Liver (tissue), 9 donors: ENCODE data around the gene MMP28. TPM values are rescaled to one million over a fixed set of nuclear protein-coding genes. Genes with fewer than 3 reads are reported as not detected.
"Not testable (repeated sequence)": the region's sequence is repeated elsewhere in the genome, so short reads cannot be mapped to it uniquely, and the experiment has no call there.

Source experiments
- DNase-seq: peaks from one replicate; pipeline ENCODE4 v3.0.0-alpha.2; 2017; ENCODE audit warnings: low spot score
- H3K27ac ChIP-seq, 2 donors: one replicate each; pipeline ENCODE4 v1.7.0; 2013; ENCODE audit warnings: inconsistent platforms in 2 of 2, low read length in 2 of 2, control low read depth in 1 of 2, low read depth in 1 of 2, mild to moderate bottlenecking in 1 of 2
- H3K27me3 ChIP-seq, 4 donors: one replicate each; pipeline versions ENCODE4 v1.6.1 to v1.7.0; 2013; ENCODE audit warnings: low read length in 3 of 4, inconsistent platforms in 1 of 4, mild to moderate bottlenecking in 1 of 4, moderate library complexity in 1 of 4; ENCODE audit not compliant: control insufficient read depth in 4 of 4, insufficient read depth in 4 of 4
- H3K36me3 ChIP-seq, 4 donors: one replicate each; pipeline versions ENCODE4 v1.6.1 to v1.7.0; 2013; ENCODE audit warnings: low read length in 3 of 4, mild to moderate bottlenecking in 3 of 4, low read depth in 1 of 4, moderate library complexity in 1 of 4; ENCODE audit not compliant: control insufficient read depth in 4 of 4, insufficient read depth in 3 of 4
- H3K4me1 ChIP-seq, 4 donors: one replicate each; pipeline versions ENCODE4 v1.6.1 to v1.7.0; 2013; ENCODE audit warnings: low read length in 3 of 4, mild to moderate bottlenecking in 3 of 4, moderate library complexity in 1 of 4; ENCODE audit not compliant: control insufficient read depth in 4 of 4, insufficient read depth in 4 of 4
- H3K4me3 ChIP-seq, 3 donors: one replicate each; pipeline versions ENCODE4 v1.6.1 to v1.7.0; 2013; ENCODE audit warnings: low read length in 3 of 3, control low read depth in 1 of 3, low read depth in 1 of 3, mild to moderate bottlenecking in 1 of 3
- H3K9ac ChIP-seq, 2 donors: one replicate each; pipeline ENCODE4 v1.7.0; 2013; ENCODE audit warnings: low read length in 2 of 2, mild to moderate bottlenecking in 2 of 2, moderate library complexity in 2 of 2, control low read depth in 1 of 2, low read depth in 1 of 2
- H3K9me3 ChIP-seq, 4 donors: one replicate each; pipeline versions ENCODE4 v1.6.1 to v1.7.0; 2013; ENCODE audit warnings: low read length in 3 of 4; ENCODE audit not compliant: control insufficient read depth in 4 of 4
- EGR1 ChIP-seq, 2 donors: IDR thresholded peaks; 2 replicates each; pipeline ENCODE4 v1.6.1; 2016 to 2018; ENCODE audit warnings: antibody characterized with exemption in 2 of 2, low read depth in 2 of 2
- FOXA1 ChIP-seq: IDR thresholded peaks from 2 replicates; pipeline ENCODE4 v1.6.1; 2016; ENCODE audit warnings: antibody characterized with exemption
- FOXA2 ChIP-seq: IDR thresholded peaks from 2 replicates; pipeline ENCODE4 v1.6.1; 2016; ENCODE audit warnings: antibody characterized with exemption
- GABPA ChIP-seq, 2 donors: IDR thresholded peaks in 1 of 2; conservative IDR thresholded peaks in 1 of 2; 2 replicates each; pipeline ENCODE4 v1.6.1; 2016; ENCODE audit warnings: antibody characterized with exemption in 2 of 2, mild to moderate bottlenecking in 1 of 2, moderate library complexity in 1 of 2
- HNF4A ChIP-seq, 2 donors: conservative IDR thresholded peaks; 2 replicates each; pipeline ENCODE4 v1.6.1; 2016; ENCODE audit warnings: antibody characterized with exemption in 2 of 2, mild to moderate bottlenecking in 2 of 2
- HNF4G ChIP-seq: IDR thresholded peaks from 2 replicates; pipeline ENCODE4 v1.6.1; 2016; ENCODE audit warnings: antibody characterized with exemption
- JUND ChIP-seq, 2 donors: IDR thresholded peaks; 2 replicates each; pipeline ENCODE4 v1.6.1; 2016; ENCODE audit warnings: antibody characterized with exemption in 2 of 2
- NR2F2 ChIP-seq: IDR thresholded peaks from 2 replicates; pipeline ENCODE4 v1.6.1; 2016; ENCODE audit warnings: antibody characterized with exemption
- RAD21 ChIP-seq, 2 donors: IDR thresholded peaks; 2 replicates each; pipeline ENCODE4 v1.6.1; 2016; ENCODE audit warnings: antibody characterized with exemption in 2 of 2, mild to moderate bottlenecking in 2 of 2
- RXRA ChIP-seq, 2 donors: IDR thresholded peaks; 2 replicates each; pipeline ENCODE4 v1.6.1; 2017 to 2018; ENCODE audit warnings: antibody characterized with exemption in 2 of 2, mild to moderate bottlenecking in 1 of 2
- SP1 ChIP-seq: IDR thresholded peaks from 2 replicates; pipeline ENCODE4 v1.6.1; 2018; ENCODE audit warnings: antibody characterized with exemption, mild to moderate bottlenecking
- TAF1 ChIP-seq: conservative IDR thresholded peaks from 2 replicates; pipeline ENCODE4 v1.6.1; 2016; ENCODE audit warnings: antibody characterized with exemption, mild to moderate bottlenecking
- YY1 ChIP-seq: IDR thresholded peaks from 2 replicates; pipeline ENCODE4 v1.6.1; 2016; ENCODE audit warnings: antibody characterized with exemption, mild to moderate bottlenecking
- WGBS: extraction: QIAGEN DNeasy Blood & Tissue Kit; methylation state at CpG from one replicate; pipeline ENCODE4 v1.1.7; 2013; 5-methylcytosine and 5-hydroxymethylcytosine counted together
- polyA plus RNA-seq, 2 donors: library from polyadenylated mRNA; stranded (reverse) in 1 of 2; unstranded in 1 of 2; fragments of 200-250 nt in 1 of 2; fragments of >200 nt in 1 of 2; fragmentation: Nextera tagmentation in 1 of 2; extraction: Ambion mirVana in 1 of 2; gene quantifications; one replicate each; pipeline versions ENCODE4 v1.2.1 to v1.2.3, GENCODE V29; 2013 to 2015
- total RNA-seq, 2 donors: library from RNA; depleted of rRNA; stranded (reverse); fragments of >200 nt; gene quantifications; one replicate each; pipeline ENCODE4 v1.2.3, GENCODE V29; 2014
- TF ChIP-seq, protein P1 (sequence below): fragments of 150-350 bp; IDR thresholded peaks from 2 replicates; pipeline ENCODE4 v1.5.1; 2017; ENCODE audit warnings: improper control_type of control experiment, low read depth, low read length; ENCODE audit not compliant: missing input control
- TF ChIP-seq, protein P2 (sequence below): IDR thresholded peaks from 2 replicates; pipeline ENCODE4 v1.6.1; 2016; ENCODE audit warnings: antibody characterized with exemption
- TF ChIP-seq, protein P3 (sequence below): IDR thresholded peaks from 2 replicates; pipeline ENCODE4 v1.6.1; 2016; ENCODE audit warnings: antibody characterized with exemption, mild to moderate bottlenecking
- TF ChIP-seq, protein P4 (sequence below): IDR thresholded peaks from 2 replicates; pipeline ENCODE4 v1.6.1; 2016; ENCODE audit warnings: antibody characterized with exemption
- TF ChIP-seq, protein P5 (sequence below): IDR thresholded peaks from 2 replicates; pipeline ENCODE4 v1.6.1; 2016; ENCODE audit warnings: antibody characterized with exemption
- donor health status: healthy.
- donor health status: healthy.
- donor health status: healthy.
- donor health status: healthy.
- donor health status: healthy.

The MMP28 gene
- total and polyA plus RNA-seq, 4 donors = 0.14 to 0.75 (median 0.44) TPM

DNA sequence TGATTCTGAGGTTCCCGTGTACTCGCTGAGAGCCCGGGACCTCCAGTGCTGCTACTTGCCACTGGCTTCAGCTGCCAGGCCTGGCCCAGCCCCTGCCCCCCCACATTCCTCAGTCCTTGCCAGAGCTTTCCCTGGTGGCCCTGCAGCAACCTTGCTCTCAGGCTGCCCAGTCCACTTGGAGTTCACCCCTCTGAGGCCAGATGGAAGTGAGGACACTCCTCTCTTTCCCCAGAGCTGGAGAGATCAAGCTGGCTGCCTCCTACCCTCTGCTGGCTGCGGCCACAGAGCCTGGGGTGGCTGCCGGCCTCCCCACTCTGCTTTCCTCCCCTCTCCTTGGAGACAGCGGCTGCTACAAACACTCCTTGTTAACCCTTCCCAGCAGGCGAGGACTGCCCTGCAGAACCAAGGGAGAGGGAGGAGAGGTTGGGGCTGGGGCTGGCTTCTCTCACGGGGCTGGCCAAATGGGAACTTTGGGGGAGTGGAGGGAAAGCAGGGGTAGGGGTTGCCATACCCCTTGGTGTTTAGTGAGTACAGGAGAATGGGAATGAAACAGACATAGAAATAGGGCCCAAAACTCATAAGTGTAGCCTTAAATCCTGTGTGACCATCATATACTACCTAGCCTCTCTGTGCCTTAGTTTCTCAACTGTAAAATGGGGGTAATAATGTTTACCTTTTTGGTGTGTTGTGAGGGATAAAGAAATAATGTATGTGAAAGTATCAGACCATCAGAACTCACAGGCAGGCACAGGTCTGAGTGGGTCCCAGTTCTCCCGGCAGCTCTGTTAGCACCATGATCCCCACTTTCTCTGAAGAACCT lies 42.3 kb downstream of the MMP28 start, which contains the start of gene GAS2L2:
TSS of gene GAS2L2 (minus strand) at position 295 of the 820 bp plus-strand sequence. CDS start 389 bp downstream, outside the sequence.
- no peak within 1 kb of the TSS for H3K4me3 ChIP-seq
- H3K4me1 ChIP-seq = no peaks in the 10 kb centered on the region
- H3K9me3 ChIP-seq = no peaks in the 10 kb centered on the region
- H3K9ac ChIP-seq = no peak within 1 kb of the TSS
- DNase-seq = no peak
- no peak within 1 kb of the TSS for H3K27ac ChIP-seq
- TF ChIP-seq HNF4G = no peak
- TF ChIP-seq, protein P1, sequence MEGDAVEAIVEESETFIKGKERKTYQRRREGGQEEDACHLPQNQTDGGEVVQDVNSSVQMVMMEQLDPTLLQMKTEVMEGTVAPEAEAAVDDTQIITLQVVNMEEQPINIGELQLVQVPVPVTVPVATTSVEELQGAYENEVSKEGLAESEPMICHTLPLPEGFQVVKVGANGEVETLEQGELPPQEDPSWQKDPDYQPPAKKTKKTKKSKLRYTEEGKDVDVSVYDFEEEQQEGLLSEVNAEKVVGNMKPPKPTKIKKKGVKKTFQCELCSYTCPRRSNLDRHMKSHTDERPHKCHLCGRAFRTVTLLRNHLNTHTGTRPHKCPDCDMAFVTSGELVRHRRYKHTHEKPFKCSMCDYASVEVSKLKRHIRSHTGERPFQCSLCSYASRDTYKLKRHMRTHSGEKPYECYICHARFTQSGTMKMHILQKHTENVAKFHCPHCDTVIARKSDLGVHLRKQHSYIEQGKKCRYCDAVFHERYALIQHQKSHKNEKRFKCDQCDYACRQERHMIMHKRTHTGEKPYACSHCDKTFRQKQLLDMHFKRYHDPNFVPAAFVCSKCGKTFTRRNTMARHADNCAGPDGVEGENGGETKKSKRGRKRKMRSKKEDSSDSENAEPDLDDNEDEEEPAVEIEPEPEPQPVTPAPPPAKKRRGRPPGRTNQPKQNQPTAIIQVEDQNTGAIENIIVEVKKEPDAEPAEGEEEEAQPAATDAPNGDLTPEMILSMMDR = no peak
- WGBS = 71% methylated on average over 9 of the region's 9 CpGs
- no peaks in the 10 kb centered on the region for H3K27me3 ChIP-seq
- H3K36me3 ChIP-seq = no peaks in the 10 kb centered on the region

DNA sequence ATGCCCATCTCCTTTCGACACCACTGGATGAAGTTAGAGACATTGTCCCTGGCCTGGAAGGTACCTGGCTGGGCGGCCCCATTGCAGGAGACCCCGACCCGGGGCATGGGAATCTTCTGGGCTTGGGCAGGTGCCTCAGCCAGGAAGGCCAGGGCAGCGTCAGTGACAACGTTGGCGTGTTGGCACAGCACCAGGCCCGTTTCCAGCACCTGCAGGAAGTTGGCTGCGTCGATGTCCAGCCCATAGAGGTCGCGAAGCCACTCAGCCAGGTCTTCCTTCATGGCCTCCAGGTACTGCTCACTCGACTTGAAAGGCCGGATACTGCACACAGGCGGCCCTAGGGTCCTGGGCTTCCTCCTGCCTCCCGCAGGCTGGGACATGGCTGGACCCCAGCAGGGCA lies 43.0 kb downstream of the MMP28 start:
- no peaks in the 10 kb centered on the region for H3K27me3 ChIP-seq
- no peak for DNase-seq
- 59% methylated on average over 16 of the region's 16 CpGs for WGBS
- no peak overlapping the region for H3K9ac ChIP-seq
- no peaks in the 10 kb centered on the region for H3K9me3 ChIP-seq
- peaks cover 0 to 2% (median 0%) of the 10 kb centered on the region in 4 donors for H3K4me1 ChIP-seq
- no peak overlapping the region for H3K27ac ChIP-seq
- no peaks in the 10 kb centered on the region for H3K36me3 ChIP-seq
- no peak for TF ChIP-seq YY1
- no peak for TF ChIP-seq EGR1 (IDR thresholded peaks at IDR 0.05; ENCODE audit: low read depth in 2 of 2)
- no peak for TF ChIP-seq FOXA1
- no peak for TF ChIP-seq HNF4A (conservative IDR thresholded peaks at IDR 0.05)
- TF ChIP-seq GABPA (IDR thresholded peaks at IDR 0.05 in 1 of 2, conservative IDR thresholded peaks at IDR 0.05 in 1 of 2) = no peak
- TF ChIP-seq, protein P2, sequence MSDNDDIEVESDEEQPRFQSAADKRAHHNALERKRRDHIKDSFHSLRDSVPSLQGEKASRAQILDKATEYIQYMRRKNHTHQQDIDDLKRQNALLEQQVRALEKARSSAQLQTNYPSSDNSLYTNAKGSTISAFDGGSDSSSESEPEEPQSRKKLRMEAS = no peak
- TF ChIP-seq JUND (IDR thresholded peaks at IDR 0.05) = no peak
- no peak for TF ChIP-seq RXRA (IDR thresholded peaks at IDR 0.05)
- TF ChIP-seq, protein P1 = no peak
- TF ChIP-seq SP1 = no peak
- TF ChIP-seq TAF1 = no peak
- TF ChIP-seq FOXA2 = no peak
- TF ChIP-seq, protein P3, sequence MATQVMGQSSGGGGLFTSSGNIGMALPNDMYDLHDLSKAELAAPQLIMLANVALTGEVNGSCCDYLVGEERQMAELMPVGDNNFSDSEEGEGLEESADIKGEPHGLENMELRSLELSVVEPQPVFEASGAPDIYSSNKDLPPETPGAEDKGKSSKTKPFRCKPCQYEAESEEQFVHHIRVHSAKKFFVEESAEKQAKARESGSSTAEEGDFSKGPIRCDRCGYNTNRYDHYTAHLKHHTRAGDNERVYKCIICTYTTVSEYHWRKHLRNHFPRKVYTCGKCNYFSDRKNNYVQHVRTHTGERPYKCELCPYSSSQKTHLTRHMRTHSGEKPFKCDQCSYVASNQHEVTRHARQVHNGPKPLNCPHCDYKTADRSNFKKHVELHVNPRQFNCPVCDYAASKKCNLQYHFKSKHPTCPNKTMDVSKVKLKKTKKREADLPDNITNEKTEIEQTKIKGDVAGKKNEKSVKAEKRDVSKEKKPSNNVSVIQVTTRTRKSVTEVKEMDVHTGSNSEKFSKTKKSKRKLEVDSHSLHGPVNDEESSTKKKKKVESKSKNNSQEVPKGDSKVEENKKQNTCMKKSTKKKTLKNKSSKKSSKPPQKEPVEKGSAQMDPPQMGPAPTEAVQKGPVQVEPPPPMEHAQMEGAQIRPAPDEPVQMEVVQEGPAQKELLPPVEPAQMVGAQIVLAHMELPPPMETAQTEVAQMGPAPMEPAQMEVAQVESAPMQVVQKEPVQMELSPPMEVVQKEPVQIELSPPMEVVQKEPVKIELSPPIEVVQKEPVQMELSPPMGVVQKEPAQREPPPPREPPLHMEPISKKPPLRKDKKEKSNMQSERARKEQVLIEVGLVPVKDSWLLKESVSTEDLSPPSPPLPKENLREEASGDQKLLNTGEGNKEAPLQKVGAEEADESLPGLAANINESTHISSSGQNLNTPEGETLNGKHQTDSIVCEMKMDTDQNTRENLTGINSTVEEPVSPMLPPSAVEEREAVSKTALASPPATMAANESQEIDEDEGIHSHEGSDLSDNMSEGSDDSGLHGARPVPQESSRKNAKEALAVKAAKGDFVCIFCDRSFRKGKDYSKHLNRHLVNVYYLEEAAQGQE = no peak
- TF ChIP-seq RAD21 (IDR thresholded peaks at IDR 0.05) = no peak
- no peak for TF ChIP-seq NR2F2
- TF ChIP-seq, protein P4, sequence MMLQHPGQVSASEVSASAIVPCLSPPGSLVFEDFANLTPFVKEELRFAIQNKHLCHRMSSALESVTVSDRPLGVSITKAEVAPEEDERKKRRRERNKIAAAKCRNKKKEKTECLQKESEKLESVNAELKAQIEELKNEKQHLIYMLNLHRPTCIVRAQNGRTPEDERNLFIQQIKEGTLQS = no peak
- TF ChIP-seq, protein P5, sequence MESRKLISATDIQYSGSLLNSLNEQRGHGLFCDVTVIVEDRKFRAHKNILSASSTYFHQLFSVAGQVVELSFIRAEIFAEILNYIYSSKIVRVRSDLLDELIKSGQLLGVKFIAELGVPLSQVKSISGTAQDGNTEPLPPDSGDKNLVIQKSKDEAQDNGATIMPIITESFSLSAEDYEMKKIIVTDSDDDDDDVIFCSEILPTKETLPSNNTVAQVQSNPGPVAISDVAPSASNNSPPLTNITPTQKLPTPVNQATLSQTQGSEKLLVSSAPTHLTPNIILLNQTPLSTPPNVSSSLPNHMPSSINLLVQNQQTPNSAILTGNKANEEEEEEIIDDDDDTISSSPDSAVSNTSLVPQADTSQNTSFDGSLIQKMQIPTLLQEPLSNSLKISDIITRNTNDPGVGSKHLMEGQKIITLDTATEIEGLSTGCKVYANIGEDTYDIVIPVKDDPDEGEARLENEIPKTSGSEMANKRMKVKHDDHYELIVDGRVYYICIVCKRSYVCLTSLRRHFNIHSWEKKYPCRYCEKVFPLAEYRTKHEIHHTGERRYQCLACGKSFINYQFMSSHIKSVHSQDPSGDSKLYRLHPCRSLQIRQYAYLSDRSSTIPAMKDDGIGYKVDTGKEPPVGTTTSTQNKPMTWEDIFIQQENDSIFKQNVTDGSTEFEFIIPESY = no peak
- no peak overlapping the region for H3K4me3 ChIP-seq

DNA sequence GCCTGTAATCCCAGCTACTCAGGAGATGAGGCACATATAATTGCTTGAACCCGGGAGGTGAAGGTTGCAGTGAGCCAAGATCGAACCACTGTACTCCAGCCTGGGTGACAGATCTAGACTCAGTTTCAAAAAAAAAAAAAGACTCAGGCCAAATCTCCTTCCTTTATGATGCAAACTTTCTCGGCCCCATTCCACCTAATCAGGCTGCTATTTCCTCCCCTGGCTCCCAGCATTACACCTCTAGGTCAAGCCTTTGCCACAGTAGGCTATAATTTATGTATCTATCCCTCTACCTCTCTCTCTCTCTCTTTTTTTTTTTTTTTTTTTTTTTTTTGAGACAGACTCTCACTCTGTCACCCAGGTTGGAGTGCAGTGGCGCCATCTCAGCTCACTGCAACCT lies 43.9 kb downstream of the MMP28 start:
- 88% methylated on average over 4 of the region's 4 CpGs for WGBS
- not testable (repeated sequence) for H3K27ac ChIP-seq, H3K4me3 ChIP-seq, H3K9me3 ChIP-seq, DNase-seq, H3K27me3 ChIP-seq, H3K4me1 ChIP-seq, H3K36me3 ChIP-seq, H3K9ac ChIP-seq
